PFSK-1 (cell line): Measurements from ENCODE around the gene SCGB1A1.

Experiments used
- FOXP2 ChIP-seq: optimal IDR thresholded peaks from 2 replicates; pipeline ENCODE3; 2011; ENCODE audit warnings: borderline replicate concordance, control low read depth, inconsistent platforms; ENCODE audit not compliant: insufficient read depth; ENCODE audit errors: extremely low read length, extremely low read depth
- POLR2AphosphoS5 ChIP-seq: IDR thresholded peaks from 2 replicates; pipeline ENCODE4 v1.6.1; 2012; ENCODE audit warnings: low read depth, mild to moderate bottlenecking, control low read depth, low read length, moderate library complexity
- SIN3A ChIP-seq: IDR thresholded peaks from 2 replicates; pipeline ENCODE4 v1.6.1; 2012; ENCODE audit warnings: mild to moderate bottlenecking, low read length, moderate library complexity, borderline replicate concordance; ENCODE audit not compliant: insufficient read depth
- TAF1 ChIP-seq: IDR thresholded peaks from 2 replicates; pipeline ENCODE4 v1.6.1; 2012; ENCODE audit warnings: low read length, control low read depth, borderline replicate concordance; ENCODE audit not compliant: insufficient read depth
- TF ChIP-seq, protein P1 (sequence below), 2 experiments: IDR thresholded peaks; 2 replicates each; pipeline versions ENCODE4 v1.6.1 to v1.8.0; 2011 to 2012; ENCODE audit warnings: low read depth in 2 of 2, low read length in 2 of 2, control low read depth in 1 of 2, inconsistent platforms in 1 of 2, mild to moderate bottlenecking in 1 of 2, moderate library complexity in 1 of 2; ENCODE audit not compliant: insufficient read depth in 1 of 2

The SCGB1A1 gene

GRCh38 chr11:62402226-62402959 lies 16.4 kb upstream of the SCGB1A1 start:
- TF ChIP-seq TAF1, result no peak
- TF ChIP-seq POLR2AphosphoS5, result no peak
- TF ChIP-seq FOXP2, result no peak
- TF ChIP-seq, protein P1, sequence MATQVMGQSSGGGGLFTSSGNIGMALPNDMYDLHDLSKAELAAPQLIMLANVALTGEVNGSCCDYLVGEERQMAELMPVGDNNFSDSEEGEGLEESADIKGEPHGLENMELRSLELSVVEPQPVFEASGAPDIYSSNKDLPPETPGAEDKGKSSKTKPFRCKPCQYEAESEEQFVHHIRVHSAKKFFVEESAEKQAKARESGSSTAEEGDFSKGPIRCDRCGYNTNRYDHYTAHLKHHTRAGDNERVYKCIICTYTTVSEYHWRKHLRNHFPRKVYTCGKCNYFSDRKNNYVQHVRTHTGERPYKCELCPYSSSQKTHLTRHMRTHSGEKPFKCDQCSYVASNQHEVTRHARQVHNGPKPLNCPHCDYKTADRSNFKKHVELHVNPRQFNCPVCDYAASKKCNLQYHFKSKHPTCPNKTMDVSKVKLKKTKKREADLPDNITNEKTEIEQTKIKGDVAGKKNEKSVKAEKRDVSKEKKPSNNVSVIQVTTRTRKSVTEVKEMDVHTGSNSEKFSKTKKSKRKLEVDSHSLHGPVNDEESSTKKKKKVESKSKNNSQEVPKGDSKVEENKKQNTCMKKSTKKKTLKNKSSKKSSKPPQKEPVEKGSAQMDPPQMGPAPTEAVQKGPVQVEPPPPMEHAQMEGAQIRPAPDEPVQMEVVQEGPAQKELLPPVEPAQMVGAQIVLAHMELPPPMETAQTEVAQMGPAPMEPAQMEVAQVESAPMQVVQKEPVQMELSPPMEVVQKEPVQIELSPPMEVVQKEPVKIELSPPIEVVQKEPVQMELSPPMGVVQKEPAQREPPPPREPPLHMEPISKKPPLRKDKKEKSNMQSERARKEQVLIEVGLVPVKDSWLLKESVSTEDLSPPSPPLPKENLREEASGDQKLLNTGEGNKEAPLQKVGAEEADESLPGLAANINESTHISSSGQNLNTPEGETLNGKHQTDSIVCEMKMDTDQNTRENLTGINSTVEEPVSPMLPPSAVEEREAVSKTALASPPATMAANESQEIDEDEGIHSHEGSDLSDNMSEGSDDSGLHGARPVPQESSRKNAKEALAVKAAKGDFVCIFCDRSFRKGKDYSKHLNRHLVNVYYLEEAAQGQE (IDR thresholded peaks at IDR 0.05; ENCODE audit: insufficient read depth in 1 of 2, low read depth in 2 of 2, low read length in 2 of 2), result no peak
- no peak for TF ChIP-seq SIN3A

DNA sequence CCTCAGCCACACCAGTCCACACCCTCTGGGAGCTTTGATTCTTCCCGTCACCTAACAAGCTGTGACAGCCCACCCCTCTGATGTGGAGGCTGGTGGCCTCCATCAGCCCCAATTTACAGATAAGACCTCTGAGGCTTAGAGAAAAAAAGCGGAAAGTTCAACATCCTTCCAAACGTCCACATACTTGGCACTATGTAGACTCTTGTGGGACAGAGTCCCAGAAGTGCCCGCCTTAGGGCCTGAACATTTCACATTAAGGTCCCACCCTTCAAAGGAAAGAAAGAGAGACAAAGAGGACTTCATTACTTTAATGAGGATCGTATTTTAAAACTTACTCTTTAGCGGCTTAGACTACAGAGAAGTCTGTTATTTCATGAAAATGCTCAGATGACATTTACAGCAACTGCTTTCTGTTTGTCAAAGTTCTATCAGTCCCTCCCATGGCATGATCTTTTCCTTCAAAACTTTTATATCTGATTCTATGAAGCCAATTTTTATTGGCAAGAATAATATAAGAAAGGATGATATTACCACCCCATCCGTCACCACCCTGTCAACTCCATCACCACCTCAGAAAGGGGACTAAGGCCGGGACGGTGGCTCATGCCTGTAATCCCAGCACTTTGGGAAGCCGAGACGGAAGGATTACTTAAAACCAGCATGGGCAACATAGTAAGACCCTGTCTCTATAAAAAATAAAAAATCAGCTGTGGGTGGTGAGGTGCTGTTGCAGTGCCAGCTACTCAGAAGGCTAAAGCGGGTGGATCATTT lies 15.7 kb upstream of the SCGB1A1 start:
- TF ChIP-seq SIN3A (no peak), TAF1 (no peak), FOXP2 (no peak), POLR2AphosphoS5 (no peak)
- TF ChIP-seq, protein P1 (IDR thresholded peaks at IDR 0.05; ENCODE audit: insufficient read depth in 1 of 2, low read depth in 2 of 2, low read length in 2 of 2), result no peak

- TF ChIP-seq FOXP2 (no peak), POLR2AphosphoS5 (no peak), SIN3A (no peak)
- TF ChIP-seq, protein P1 (IDR thresholded peaks at IDR 0.05; ENCODE audit: insufficient read depth in 1 of 2, low read depth in 2 of 2, low read length in 2 of 2), result no peak
These were observed 14.4 kb upstream of the SCGB1A1 start for GRCh38 chr11:62404435-62404834.

DNA sequence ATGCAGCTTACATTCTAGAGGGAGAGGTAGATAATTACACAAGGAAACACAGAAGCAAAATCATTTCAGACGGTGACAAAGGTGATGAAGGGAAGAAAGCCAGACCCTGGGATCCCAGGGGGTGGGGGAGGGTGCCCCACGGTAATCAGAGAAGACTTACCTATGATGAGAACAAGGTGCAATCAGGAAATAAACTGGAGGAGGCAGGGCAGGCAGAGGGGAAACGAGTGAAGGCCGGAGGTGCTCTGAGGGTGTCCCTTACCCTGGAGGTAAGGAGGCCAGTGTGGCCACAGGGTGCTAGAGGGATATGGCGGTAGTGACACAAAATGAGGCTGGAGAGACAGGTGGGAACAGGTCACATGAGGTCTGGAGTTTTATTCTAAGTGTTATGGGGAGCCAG lies 13.9 kb upstream of the SCGB1A1 start:
- TF ChIP-seq SIN3A (no peak), POLR2AphosphoS5 (no peak)

DNA sequence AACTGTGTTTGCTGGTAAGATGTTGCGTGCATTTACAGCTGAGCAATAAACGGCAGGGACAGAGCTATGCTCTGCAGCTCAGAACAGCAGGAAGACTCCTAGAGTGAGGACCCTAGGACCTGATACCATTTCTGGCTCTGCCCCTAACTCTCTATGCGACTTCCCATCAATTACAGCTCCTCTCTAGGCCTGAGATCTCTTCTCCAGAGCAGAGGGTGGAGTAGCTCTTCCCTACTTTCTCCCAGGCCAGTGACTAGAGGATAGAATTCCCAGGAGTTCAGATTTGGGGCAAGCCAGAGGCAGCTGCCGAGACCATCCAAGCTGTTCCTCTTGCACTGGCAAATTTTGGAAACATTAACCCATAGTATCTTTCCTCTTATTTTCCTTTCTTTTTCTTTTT lies 12.8 kb upstream of the SCGB1A1 start:
- TF ChIP-seq TAF1 (no peak), SIN3A (no peak), POLR2AphosphoS5 (no peak), FOXP2 (no peak)
- TF ChIP-seq, protein P1 (IDR thresholded peaks at IDR 0.05; ENCODE audit: insufficient read depth in 1 of 2, low read depth in 2 of 2, low read length in 2 of 2), result no peak
